Thoracic aorta (tissue), 2 donors: ENCODE measurements around the gene APCDD1L. TPM values are rescaled to one million over a fixed set of nuclear protein-coding genes. Genes with fewer than 3 reads are reported as not detected.

Experiments used
- ATAC-seq: fragments of 150-250 bp; one replicate; pipeline ENCODE4 v1.8.0; 2017; ENCODE audit warnings: low read depth; ENCODE audit not compliant: insufficient number of reproducible peaks, low FRiP score
- DNase-seq: peaks from one replicate; pipeline ENCODE4 v3.0.0-alpha.2; 2020; ENCODE audit warnings: low spot score
- H3K27ac ChIP-seq, 2 donors: fragments of 200-600 bp; sonication (generic); 1 replicate in 1 of 2; 2 replicates in 1 of 2; pipeline ENCODE4 v1.5.1; 2016; ENCODE audit warnings: mild to moderate bottlenecking in 2 of 2, moderate library complexity in 2 of 2
- H3K27me3 ChIP-seq: fragments of 200-600 bp; sonication (generic); replicated peaks from 2 replicates; pipeline ENCODE4 v1.6.0; 2016; ENCODE audit warnings: mild to moderate bottlenecking; ENCODE audit not compliant: insufficient read depth
- H3K36me3 ChIP-seq: fragments of 200-600 bp; sonication (generic); one replicate; pipeline ENCODE4 v1.5.1; 2016
- H3K4me1 ChIP-seq, 2 donors: fragments of 200-600 bp; sonication (generic); 1 replicate in 1 of 2; 2 replicates in 1 of 2; pipeline versions ENCODE4 v1.5.1 to v1.6.0; 2016; ENCODE audit warnings: low read depth in 2 of 2, mild to moderate bottlenecking in 1 of 2; ENCODE audit not compliant: control insufficient read depth in 1 of 2
- H3K4me3 ChIP-seq: fragments of 200-600 bp; sonication (generic); 2 replicates; pipeline ENCODE4 v1.5.1; 2016; ENCODE audit warnings: mild to moderate bottlenecking
- H3K9me3 ChIP-seq: fragments of 200-600 bp; sonication (generic); 2 replicates; pipeline ENCODE4 v1.5.1; 2016
- CTCF ChIP-seq: fragments of 200-600 bp; sonication (generic); IDR thresholded peaks from one replicate; pipeline ENCODE4 v1.5.1; 2019; ENCODE audit warnings: antibody characterized with exemption
- total RNA-seq, 2 donors: library from RNA; depleted of rRNA; stranded (reverse); fragments of >200 nt; gene quantifications; one replicate each; pipeline versions ENCODE4 v1.1.0 to v1.2.3, GENCODE V29; 2016

Gene APCDD1L
- total RNA-seq, 2 donors from 2014 or later: 9.2 to 12.9 TPM

DNA sequence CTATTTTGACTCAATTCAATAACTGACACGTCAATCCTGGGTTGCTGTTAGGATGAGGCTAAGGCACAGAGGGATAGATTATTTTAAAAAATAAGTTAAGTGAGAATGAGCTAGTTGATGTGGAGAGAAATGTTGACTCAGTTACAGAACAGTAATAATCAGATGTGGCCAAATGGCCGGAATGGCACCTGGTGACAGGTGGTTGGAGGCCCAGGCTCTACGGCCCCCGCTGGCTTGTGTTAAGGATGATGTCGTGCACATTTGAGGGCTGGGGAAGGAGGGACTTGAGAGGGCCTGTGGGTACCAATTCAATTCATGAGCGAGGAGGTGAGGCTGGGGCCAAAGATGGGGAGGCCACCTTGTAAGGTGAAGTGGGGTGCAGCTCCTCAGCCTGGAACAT is 31.7 kb downstream of the APCDD1L start:
- ATAC-seq (no peak), DNase-seq (no peak)
- Histone ChIP-seq H3K4me3 (no peak overlapping the region), H3K36me3 (no peaks in the 10 kb centered on the region), H3K4me1 (no peaks in the 10 kb centered on the region), H3K27ac (no peak overlapping the region), H3K9me3 (peaks cover 7% of the 10 kb centered on the region), H3K27me3 (no peaks in the 10 kb centered on the region)
- no peak for TF ChIP-seq CTCF

DNA sequence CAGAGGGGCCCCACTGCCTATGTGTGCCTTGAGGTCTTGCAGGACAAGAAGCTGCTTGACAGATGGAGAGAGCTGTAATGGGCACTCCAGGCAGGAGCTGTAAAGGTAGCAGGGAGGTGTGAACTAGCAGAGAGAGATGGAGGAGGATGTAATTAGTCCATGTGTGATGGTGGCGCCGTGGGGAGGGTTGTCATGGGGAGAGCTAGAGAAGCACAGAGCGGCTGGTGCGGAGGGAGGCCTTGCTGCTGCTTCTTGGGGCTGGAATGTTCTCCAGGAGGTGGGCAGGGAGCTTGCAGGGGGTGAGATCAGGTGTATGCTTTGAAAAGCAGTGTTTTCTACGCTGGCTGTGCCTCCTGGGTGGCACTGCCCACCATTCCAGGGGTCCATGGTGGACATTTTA is 32.1 kb downstream of the APCDD1L start:
- Histone ChIP-seq H3K4me1 (no peaks in the 10 kb centered on the region), H3K9me3 (peaks cover 11% of the 10 kb centered on the region), H3K36me3 (no peaks in the 10 kb centered on the region), H3K27me3 (no peaks in the 10 kb centered on the region), H3K27ac (no peak overlapping the region), H3K4me3 (no peak overlapping the region)
- ATAC-seq (no peak), DNase-seq (no peak)
- no peak for TF ChIP-seq CTCF

GRCh38 chr20:58482416-58482815 is 32.8 kb downstream of the APCDD1L start:
- no peak for DNase-seq
- Histone ChIP-seq H3K27me3 (no peaks in the 10 kb centered on the region), H3K36me3 (no peaks in the 10 kb centered on the region), H3K4me1 (no peaks in the 10 kb centered on the region), H3K4me3 (no peak overlapping the region), H3K27ac (no peak overlapping the region), H3K9me3 (peaks cover 12% of the 10 kb centered on the region)
- no peak for ATAC-seq
- TF ChIP-seq CTCF: no peak

- ATAC-seq: no peak
Observed at GRCh38 chr20:58481481-58482021, 33.6 kb downstream of the APCDD1L start.

More at GRCh38 chr20:58481481-58482021, 33.6 kb downstream of the APCDD1L start:
- DNase-seq: no peak
- H3K27me3 ChIP-seq: no peaks in the 10 kb centered on the region
- no peaks in the 10 kb centered on the region for H3K36me3 ChIP-seq
- H3K4me1 ChIP-seq: no peaks in the 10 kb centered on the region
- peak; percentile 28 for TF ChIP-seq CTCF
- H3K27ac ChIP-seq: no peak overlapping the region
- peaks cover 12% of the 10 kb centered on the region for H3K9me3 ChIP-seq
- H3K4me3 ChIP-seq: no peak overlapping the region
